OCI-LY7 (cell line): ENCODE data around the gene ZCCHC18. TPM values are rescaled to one million over a fixed set of nuclear protein-coding genes. Genes with fewer than 3 reads are reported as not detected.
A peak's percentile ranks its signal among the peaks of the same experiment; 100 is the strongest.

ENCODE experiments used
- BruUV-seq: library from RNA; stranded (reverse); fragments of 400-500 nt; replicated peaks from 2 replicates; lab custom pipeline; 2021; lab: Mats Ljungman, UMichigan
- CTCF ChIA-PET: fragments of 300-600 bp; sonication (Branson Sonifier 250); formaldehyde crosslinking; loops from one replicate; lab custom pipeline; 2022; ENCODE audit warnings: antibody characterized with exemption; ENCODE audit not compliant: unreplicated experiment; lab: Charles Lee
- POLR2A ChIA-PET: fragments of 300-600 bp; sonication (Branson Sonifier 250); formaldehyde crosslinking; loops from one replicate; lab custom pipeline; 2022; ENCODE audit warnings: antibody characterized with exemption; lab: Charles Lee
- DNase-seq: peaks from one replicate; pipeline ENCODE4 v3.0.0-alpha.2; 2015; ENCODE audit warnings: low spot score
- H2AFZ ChIP-seq: fragments of 200-600 bp; sonication (generic), shearing (Covaris generic); 2 replicates; pipeline ENCODE4 v1.6.1; 2014; ENCODE audit warnings: mild to moderate bottlenecking, antibody characterized with exemption, low read length, moderate library complexity
- H3K27ac ChIP-seq: fragments of 200-600 bp; sonication (generic); 2 replicates; pipeline ENCODE4 v1.5.1; 2014; ENCODE audit warnings: mixed run types, low read depth, mild to moderate bottlenecking, moderate library complexity, low read length, inconsistent platforms; ENCODE audit not compliant: poor library complexity, severe bottlenecking
- H3K36me3 ChIP-seq: fragments of 200-600 bp; sonication (generic); 2 replicates; pipeline ENCODE4 v1.6.1; 2014; ENCODE audit warnings: mild to moderate bottlenecking, antibody characterized with exemption, low read length, moderate library complexity, mixed read lengths; ENCODE audit not compliant: insufficient read depth
- H3K4me1 ChIP-seq: fragments of 200-600 bp; sonication (generic); 2 replicates; pipeline ENCODE4 v1.5.1; 2014; ENCODE audit warnings: mild to moderate bottlenecking, low read length; ENCODE audit not compliant: insufficient read depth, poor library complexity, severe bottlenecking
- H3K4me2 ChIP-seq: fragments of 200-600 bp; sonication (generic); 2 replicates; pipeline ENCODE4 v1.6.1; 2014; ENCODE audit warnings: mild to moderate bottlenecking, low read length
- H3K4me3 ChIP-seq: fragments of 200-600 bp; sonication (generic); 2 replicates; pipeline ENCODE4 v1.5.1; 2014; ENCODE audit warnings: mild to moderate bottlenecking, low read depth, low read length; ENCODE audit not compliant: poor library complexity, severe bottlenecking
- H3K79me2 ChIP-seq: fragments of 200-600 bp; sonication (generic); 2 replicates; pipeline ENCODE4 v1.6.1; 2016; ENCODE audit warnings: low read depth, mild to moderate bottlenecking, low read length, moderate library complexity, mixed read lengths; ENCODE audit not compliant: insufficient read depth
- H3K9me2 ChIP-seq: fragments of 200-600 bp; sonication (generic); 2 replicates; pipeline ENCODE4 v1.6.1; 2016; ENCODE audit warnings: mild to moderate bottlenecking, low read length, mixed read lengths; ENCODE audit not compliant: insufficient read depth
- H3K9me3 ChIP-seq: fragments of 200-600 bp; sonication (generic); 2 replicates; pipeline ENCODE4 v1.6.1; 2014; ENCODE audit warnings: mild to moderate bottlenecking, mixed run types, low read length, mixed read lengths
- H4K20me1 ChIP-seq: fragments of 200-600 bp; sonication (generic); 2 replicates; pipeline ENCODE4 v1.6.1; 2014; ENCODE audit warnings: mild to moderate bottlenecking, antibody characterized with exemption, low read length, moderate library complexity, mixed read lengths; ENCODE audit not compliant: insufficient read depth
- EZH2phosphoT487 ChIP-seq: fragments of 200-600 bp; sonication (generic); IDR thresholded peaks from 2 replicates; pipeline ENCODE4 v1.6.1; 2018; ENCODE audit warnings: low read depth, borderline replicate concordance, mild to moderate bottlenecking, mixed run types, antibody characterized with exemption, low read length, moderate library complexity, mixed read lengths
- intact Hi-C: fragments of 100-400 bp; cut with micrococcal nuclease; formaldehyde crosslinking; loops from one replicate; pipeline ENCODE4 v1.10.0; 2022; ENCODE audit not compliant: unreplicated experiment
- total RNA-seq, 2 experiments: library from RNA; depleted of rRNA in 1 of 2; stranded (reverse); fragments of >200 nt in 1 of 2; shearing (Covaris generic) in 1 of 2; gene quantifications; 2 replicates each; pipeline ENCODE4 v1.2.3, GENCODE V29; 2014 to 2022
- TF ChIP-seq, protein P1 (sequence below): fragments of 200-600 bp; sonication (generic); conservative IDR thresholded peaks from 2 replicates; pipeline ENCODE4 v1.5.1; 2014; ENCODE audit warnings: mild to moderate bottlenecking, antibody characterized with exemption, low read length, moderate library complexity, mixed read lengths

The ZCCHC18 gene
- total RNA-seq, 2 experiments from 2014 or later = 4.5 to 12.1 TPM

DNA sequence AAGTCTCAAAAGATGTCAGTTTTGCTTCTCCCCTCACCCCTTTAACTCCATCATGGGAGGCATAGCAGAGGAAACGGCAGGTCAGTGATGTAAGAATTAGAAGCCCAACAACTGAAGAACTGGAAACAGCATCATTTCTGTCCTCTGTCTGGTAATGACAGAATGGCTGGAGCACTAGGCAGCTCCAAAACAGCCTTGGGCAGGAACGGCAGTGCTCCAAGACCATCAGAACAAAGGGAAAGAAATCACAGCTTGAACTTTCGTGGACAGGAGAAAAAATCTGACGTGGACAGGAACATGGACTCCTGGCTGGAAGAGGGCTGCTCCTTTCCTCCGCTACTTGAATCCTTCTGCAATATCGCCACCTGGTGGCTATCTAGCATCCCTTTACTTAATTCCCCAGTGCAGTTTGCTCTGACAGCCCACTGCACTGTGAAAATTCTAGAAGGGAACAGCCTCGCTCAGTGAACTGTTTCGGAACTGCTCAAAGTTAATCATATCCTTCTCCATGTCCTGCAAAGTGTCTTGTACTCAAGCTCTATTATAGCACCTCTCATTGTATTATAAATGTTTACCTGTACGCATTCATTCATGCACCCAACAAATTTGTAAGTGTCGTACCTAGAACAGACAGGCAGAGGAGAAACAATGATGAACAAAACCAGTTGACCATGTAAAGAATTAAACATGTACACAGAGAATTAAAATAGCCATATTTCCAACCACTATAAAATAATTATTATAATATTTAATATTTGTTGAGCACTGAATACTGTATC lies 24.1 kb downstream of the ZCCHC18 start:
- Histone ChIP-seq H3K4me3 (no peak overlapping the region), H3K4me1 (no peaks in the 10 kb centered on the region), H3K27ac (no peak overlapping the region), H3K9me3 (no peaks in the 10 kb centered on the region), H3K4me2 (no peak overlapping the region), H3K36me3 (no peaks in the 10 kb centered on the region), H4K20me1 (no peaks in the 10 kb centered on the region), H2AFZ (no peak overlapping the region), H3K79me2 (no peaks in the 10 kb centered on the region), H3K9me2 (no peaks in the 10 kb centered on the region)
- intact Hi-C loops = loop anchor here (1.0 kb wide), 2 partner anchors 38 to 291 kb away; no protein-coding TSS in a partner anchor
- peak; percentile 72 for DNase-seq
- BruUV-seq = no TSS peak
- ChIA-PET CTCF (no interaction called here), POLR2A (interaction anchor here (0.6 to 1.1 kb wide), 2 partner anchors 20 to 244 kb away, joined by 3 to 4 read pairs; partner anchors contain the start of gene SLC25A53)
- TF ChIP-seq EZH2phosphoT487 = no peak
- TF ChIP-seq, protein P1, sequence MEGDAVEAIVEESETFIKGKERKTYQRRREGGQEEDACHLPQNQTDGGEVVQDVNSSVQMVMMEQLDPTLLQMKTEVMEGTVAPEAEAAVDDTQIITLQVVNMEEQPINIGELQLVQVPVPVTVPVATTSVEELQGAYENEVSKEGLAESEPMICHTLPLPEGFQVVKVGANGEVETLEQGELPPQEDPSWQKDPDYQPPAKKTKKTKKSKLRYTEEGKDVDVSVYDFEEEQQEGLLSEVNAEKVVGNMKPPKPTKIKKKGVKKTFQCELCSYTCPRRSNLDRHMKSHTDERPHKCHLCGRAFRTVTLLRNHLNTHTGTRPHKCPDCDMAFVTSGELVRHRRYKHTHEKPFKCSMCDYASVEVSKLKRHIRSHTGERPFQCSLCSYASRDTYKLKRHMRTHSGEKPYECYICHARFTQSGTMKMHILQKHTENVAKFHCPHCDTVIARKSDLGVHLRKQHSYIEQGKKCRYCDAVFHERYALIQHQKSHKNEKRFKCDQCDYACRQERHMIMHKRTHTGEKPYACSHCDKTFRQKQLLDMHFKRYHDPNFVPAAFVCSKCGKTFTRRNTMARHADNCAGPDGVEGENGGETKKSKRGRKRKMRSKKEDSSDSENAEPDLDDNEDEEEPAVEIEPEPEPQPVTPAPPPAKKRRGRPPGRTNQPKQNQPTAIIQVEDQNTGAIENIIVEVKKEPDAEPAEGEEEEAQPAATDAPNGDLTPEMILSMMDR = peak; percentile 76

DNA sequence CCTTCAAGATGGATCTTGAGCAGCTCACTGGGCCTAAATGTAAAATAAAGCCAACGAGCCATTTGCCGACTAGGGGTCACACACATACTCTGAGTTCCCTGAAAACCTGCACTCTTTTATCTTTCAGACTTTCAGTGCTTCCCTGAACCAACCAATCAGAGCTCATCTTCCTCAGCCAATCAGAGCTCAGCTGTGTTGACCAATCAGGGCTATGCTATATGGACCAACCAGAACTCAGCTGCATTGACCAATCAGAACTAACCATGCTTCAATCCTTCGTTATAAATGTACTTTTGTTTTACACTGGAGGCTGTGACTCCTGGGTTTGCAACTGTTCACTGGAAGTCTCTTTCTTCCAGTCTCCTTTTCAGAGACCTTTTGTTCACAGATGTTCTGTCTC lies 25.2 kb downstream of the ZCCHC18 start:
- no peak overlapping the region for H3K4me2 ChIP-seq
- DNase-seq = peak; percentile 9
- no peaks in the 10 kb centered on the region for H3K9me2 ChIP-seq
- no peaks in the 10 kb centered on the region for H3K79me2 ChIP-seq
- no peak overlapping the region for H3K4me3 ChIP-seq
- H2AFZ ChIP-seq = no peak overlapping the region
- no peak overlapping the region for H3K27ac ChIP-seq
- TF ChIP-seq, protein P1 = no peak
- no peak for TF ChIP-seq EZH2phosphoT487
- no peaks in the 10 kb centered on the region for H4K20me1 ChIP-seq
- intact Hi-C loops = no loop called here
- no peaks in the 10 kb centered on the region for H3K36me3 ChIP-seq
- ChIA-PET POLR2A (interaction anchor here (0.6 to 1.1 kb wide), 3 partner anchors 19 to 144 kb away, joined by 3 read pairs; partner anchors contain the start of gene SLC25A53), CTCF (no interaction called here)
- no peaks in the 10 kb centered on the region for H3K9me3 ChIP-seq
- no TSS peak for BruUV-seq
- no peaks in the 10 kb centered on the region for H3K4me1 ChIP-seq
